ENCODE results near the gene SCMH1.

- TF ChIP-seq CTCF (IDR thresholded peaks at IDR 0.05; ENCODE audit: low read depth, low read length) (no peak), EZH2phosphoT487 (IDR thresholded peaks at IDR 0.05; ENCODE audit: low read depth) (no peak)
These were observed 155.2 kb downstream of the SCMH1 start for GRCh38 chr1:41086921-41087320.

Measured in OCI-LY3 (cell line).